ENCODE data around the gene SLC25A10. TPM values are rescaled to one million over a fixed set of nuclear protein-coding genes. Genes with fewer than 3 reads are reported as not detected.
"Not testable (repeated sequence)": the region's sequence is repeated elsewhere in the genome, so short reads cannot be mapped to it uniquely, and the experiment has no call there.

The SLC25A10 gene
- total RNA-seq, 1 donor from 2014 or later, result 8.2 TPM

GRCh38 chr17:81675515-81676221 lies 36.4 kb upstream of the SLC25A10 start:
- intact Hi-C loops (cut with micrococcal nuclease); H3K9me3 ChIP-seq (replicated peaks); DNase-seq; H3K27me3 ChIP-seq (ENCODE audit: low read depth); H3K4me1 ChIP-seq; H3K4me3 ChIP-seq; H3K27ac ChIP-seq (replicated peaks): not testable (repeated sequence)
- H3K36me3 ChIP-seq, result peaks cover 34% of the 10 kb centered on the region
- TF ChIP-seq CTCF (IDR thresholded peaks at IDR 0.05; ENCODE audit: borderline replicate concordance), result peak; percentile 65

DNA sequence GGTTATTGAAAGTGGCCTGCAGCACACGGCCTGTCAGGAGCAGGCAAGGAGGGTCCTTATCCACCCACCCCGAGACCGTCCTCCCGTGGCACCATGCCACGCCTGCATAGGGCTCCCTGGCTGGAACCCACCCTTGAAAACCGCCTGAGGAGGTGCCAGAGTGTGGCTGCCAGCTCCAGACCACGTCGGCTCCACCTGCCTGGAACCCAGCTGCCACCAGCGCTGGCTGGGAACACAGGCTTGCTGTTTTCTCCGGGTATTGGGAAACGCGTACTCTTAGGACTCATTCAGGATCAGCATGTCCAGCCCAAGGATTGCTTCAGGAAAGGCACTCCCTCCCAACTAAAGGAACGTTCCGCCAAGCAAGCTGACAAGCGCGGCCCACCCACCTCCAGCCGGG lies 35.2 kb upstream of the SLC25A10 start:
- Histone ChIP-seq H3K27me3 (ENCODE audit: low read depth) (no peaks in the 10 kb centered on the region), H3K36me3 (peaks cover 24% of the 10 kb centered on the region), H3K4me3 (no peak overlapping the region), H3K4me1 (peaks cover 15% of the 10 kb centered on the region), H3K27ac (replicated peaks) (no peak overlapping the region), H3K9me3 (replicated peaks) (no peaks in the 10 kb centered on the region)
- intact Hi-C loops (cut with micrococcal nuclease), result no loop called here
- no peak for TF ChIP-seq CTCF (IDR thresholded peaks at IDR 0.05; ENCODE audit: borderline replicate concordance)
- DNase-seq, result no peak

DNA sequence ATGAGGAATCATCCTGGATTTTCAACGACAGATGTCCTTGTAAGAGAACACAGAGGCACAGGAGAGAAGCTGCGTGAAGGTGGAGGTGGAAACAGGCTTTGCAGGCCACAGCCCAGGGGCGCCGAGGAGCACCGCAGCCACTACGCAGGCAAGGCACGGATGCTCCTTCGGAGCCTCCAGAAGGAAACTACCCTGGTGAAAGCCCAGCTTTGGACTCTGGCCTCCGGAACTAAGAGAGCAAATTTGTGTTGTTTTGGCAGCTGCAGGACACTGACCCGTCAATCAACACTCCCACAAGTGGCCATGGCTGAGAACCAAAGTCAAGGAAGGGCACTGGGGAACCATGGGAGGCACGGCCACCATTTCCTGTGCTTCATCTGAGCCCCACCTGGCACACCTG lies 31.9 kb upstream of the SLC25A10 start:
- H3K4me1 ChIP-seq, result peaks cover 45% of the 10 kb centered on the region
- no peaks in the 10 kb centered on the region for H3K27me3 ChIP-seq (ENCODE audit: low read depth)
- intact Hi-C loops (cut with micrococcal nuclease), result no loop called here
- no peak for TF ChIP-seq CTCF (IDR thresholded peaks at IDR 0.05; ENCODE audit: borderline replicate concordance)
- H3K36me3 ChIP-seq, result no peaks in the 10 kb centered on the region
- no peaks in the 10 kb centered on the region for H3K9me3 ChIP-seq (replicated peaks)
- DNase-seq, result no peak
- H3K4me3 ChIP-seq, result no peak overlapping the region
- peak overlapping the region; percentile 45 for H3K27ac ChIP-seq (replicated peaks)

DNA sequence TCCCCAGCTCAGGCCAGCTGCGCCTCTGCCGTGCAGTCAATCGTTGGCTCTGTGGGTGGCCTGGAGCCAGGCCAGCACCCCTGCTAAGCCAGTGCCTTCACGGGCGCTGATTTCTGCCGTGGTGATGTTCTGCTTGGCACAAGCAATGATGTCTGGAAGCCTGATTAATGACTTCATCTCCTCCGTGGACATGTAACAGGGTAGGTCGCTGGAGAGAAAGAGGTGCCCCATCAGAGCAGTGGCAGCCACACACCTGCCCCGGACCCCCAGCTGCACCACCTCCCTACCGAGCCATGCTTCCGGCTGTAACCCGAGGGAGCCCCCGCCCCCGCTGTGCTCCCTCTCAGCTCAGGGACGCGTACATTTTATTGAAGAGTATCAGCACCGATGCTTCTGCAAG lies 30.4 kb upstream of the SLC25A10 start:
- peaks cover 56% of the 10 kb centered on the region for H3K4me1 ChIP-seq
- peaks cover 12% of the 10 kb centered on the region for H3K36me3 ChIP-seq
- H3K27me3 ChIP-seq (ENCODE audit: low read depth), result no peaks in the 10 kb centered on the region
- TF ChIP-seq CTCF (IDR thresholded peaks at IDR 0.05; ENCODE audit: borderline replicate concordance), result no peak
- intact Hi-C loops (cut with micrococcal nuclease), result no loop called here
- H3K27ac ChIP-seq (replicated peaks), result no peak overlapping the region
- no peak for DNase-seq
- no peak overlapping the region for H3K4me3 ChIP-seq
- H3K9me3 ChIP-seq (replicated peaks), result no peaks in the 10 kb centered on the region

GRCh38 chr17:81682565-81683207 lies 29.4 kb upstream of the SLC25A10 start:
- TF ChIP-seq CTCF (IDR thresholded peaks at IDR 0.05; ENCODE audit: borderline replicate concordance), result no peak
- H3K27ac ChIP-seq (replicated peaks), result peak overlapping the region; percentile 92
- no peak for DNase-seq
- intact Hi-C loops (cut with micrococcal nuclease), result no loop called here
- H3K4me1 ChIP-seq, result peaks cover 56% of the 10 kb centered on the region
- H3K36me3 ChIP-seq, result peaks cover 22% of the 10 kb centered on the region
- H3K27me3 ChIP-seq (ENCODE audit: low read depth), result no peaks in the 10 kb centered on the region
- peak overlapping the region; percentile 96 for H3K4me3 ChIP-seq
- H3K9me3 ChIP-seq (replicated peaks), result no peaks in the 10 kb centered on the region

Data from left ventricle myocardium inferior (tissue), 1 donor.